ENCODE data around the gene RTEL1.

- TF ChIP-seq CTCF (IDR thresholded peaks at IDR 0.05; ENCODE audit: low read depth, low read length, poor library complexity, severe bottlenecking) (no peak), EZH2phosphoT487 (IDR thresholded peaks at IDR 0.05; ENCODE audit: borderline replicate concordance, low read length) (no peak)
Measured at GRCh38 chr20:63678071-63678470, 20.0 kb downstream of the RTEL1 start.

All from DOHH2 (cell line).